A549 (cell line): Measurements from ENCODE around the gene PTPRD.

ENCODE experiments used
- BHLHE40 ChIP-seq: IDR thresholded peaks from 2 replicates; pipeline ENCODE4 v1.6.1; 2012; ENCODE audit warnings: low read depth, low read length, inconsistent platforms
- CHD2 ChIP-seq: fragments of 150-350 bp; IDR thresholded peaks from 2 replicates; pipeline ENCODE4 v1.6.1; 2014; ENCODE audit warnings: low read length; ENCODE audit not compliant: partially characterized antibody
- EHMT2 ChIP-seq: fragments of 200-600 bp; sonication (generic); IDR thresholded peaks from 2 replicates; pipeline ENCODE4 v1.6.1; 2016; ENCODE audit warnings: antibody characterized with exemption, low read depth, mild to moderate bottlenecking, moderate library complexity
- EP300 ChIP-seq, 2 experiments: fragments of >200 bp; sonication (Bioruptor Twin); formaldehyde crosslinking; IDR thresholded peaks; 2 replicates in 1 of 2; 3 replicates in 1 of 2; pipeline ENCODE4 v1.6.1; 2016 to 2017
- FOSL2 ChIP-seq, 2 experiments: fragments of 450-650 bp in 1 of 2; fragments of >200 bp in 1 of 2; sonication (Bioruptor Twin) in 1 of 2; formaldehyde crosslinking; IDR thresholded peaks; 2 replicates each; pipeline versions ENCODE4 v1.5.0 to v1.6.1; 2016 to 2020; ENCODE audit warnings: mild to moderate bottlenecking in 1 of 2, moderate library complexity in 1 of 2
- HDAC2 ChIP-seq: fragments of 200-600 bp; sonication (generic); IDR thresholded peaks from 2 replicates; pipeline ENCODE4 v1.6.1; 2016
- HOXB5 ChIP-seq: fragments of 250-450 bp; sonication (Bioruptor Pico); IDR thresholded peaks from 2 replicates; pipeline ENCODE4 v1.5.0; 2020; ENCODE audit warnings: mild to moderate bottlenecking, moderate library complexity
- MAFK ChIP-seq: fragments of 450-650 bp; IDR thresholded peaks from 2 replicates; pipeline ENCODE4 v1.6.1; 2014; ENCODE audit not compliant: partially characterized antibody
- NR3C1 ChIP-seq: fragments of >200 bp; sonication (Bioruptor Twin); formaldehyde crosslinking; IDR thresholded peaks from 3 replicates; pipeline ENCODE4 v1.6.1; 2017
- POLR2A ChIP-seq: IDR thresholded peaks from 2 replicates; pipeline ENCODE4 v1.6.1; 2012; ENCODE audit warnings: mild to moderate bottlenecking, low read length
- ZFP36 ChIP-seq: fragments of 450-650 bp; IDR thresholded peaks from 2 replicates; pipeline ENCODE4 v1.6.1; 2014; ENCODE audit warnings: borderline replicate concordance; ENCODE audit not compliant: partially characterized antibody
- TF ChIP-seq, protein P1 (sequence below): fragments of >200 bp; sonication (Bioruptor Twin); formaldehyde crosslinking; IDR thresholded peaks from 3 replicates; pipeline ENCODE4 v1.5.1; 2016
- TF ChIP-seq, protein P2 (sequence below): IDR thresholded peaks from 2 replicates; pipeline ENCODE4 v1.6.1; 2012
- TF ChIP-seq, protein P3 (sequence below): fragments of 150-350 bp; IDR thresholded peaks from 2 replicates; pipeline ENCODE4 v1.6.1; 2014; ENCODE audit warnings: low read depth, mild to moderate bottlenecking, low read length

DNA sequence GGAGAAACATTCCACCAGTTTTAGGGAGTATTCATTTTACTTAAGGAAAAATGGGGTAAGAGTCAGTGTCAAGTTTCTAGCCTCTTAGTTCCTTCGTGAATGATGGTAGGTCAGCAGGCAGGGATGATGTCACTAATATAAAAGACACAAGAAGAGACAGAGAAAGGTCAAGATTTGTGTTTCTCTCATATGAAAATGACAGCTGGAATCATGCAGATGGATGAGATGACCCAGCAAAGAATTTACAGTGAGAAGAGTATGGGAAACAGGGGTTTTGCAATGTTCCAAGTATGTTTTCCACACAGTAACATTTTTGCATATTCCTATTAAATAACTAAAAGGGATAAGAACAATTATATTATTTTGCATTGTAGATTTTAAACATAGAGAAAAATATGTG, 2063.6 kb downstream of the PTPRD start:
- TF ChIP-seq HOXB5 (CRISPR knock-in tag) (no peak), EHMT2 (no peak), CHD2 (no peak), EP300 (IDR thresholded peaks at IDR 0.05) (no peak), ZFP36 (no peak), NR3C1 (no peak), BHLHE40 (no peak), POLR2A (no peak), FOSL2 (IDR thresholded peaks at IDR 0.05) (no peak), FOSL2 (CRISPR knock-in tag; IDR thresholded peaks at IDR 0.05) (no peak), HDAC2 (no peak), MAFK (no peak)
- TF ChIP-seq, protein P1, sequence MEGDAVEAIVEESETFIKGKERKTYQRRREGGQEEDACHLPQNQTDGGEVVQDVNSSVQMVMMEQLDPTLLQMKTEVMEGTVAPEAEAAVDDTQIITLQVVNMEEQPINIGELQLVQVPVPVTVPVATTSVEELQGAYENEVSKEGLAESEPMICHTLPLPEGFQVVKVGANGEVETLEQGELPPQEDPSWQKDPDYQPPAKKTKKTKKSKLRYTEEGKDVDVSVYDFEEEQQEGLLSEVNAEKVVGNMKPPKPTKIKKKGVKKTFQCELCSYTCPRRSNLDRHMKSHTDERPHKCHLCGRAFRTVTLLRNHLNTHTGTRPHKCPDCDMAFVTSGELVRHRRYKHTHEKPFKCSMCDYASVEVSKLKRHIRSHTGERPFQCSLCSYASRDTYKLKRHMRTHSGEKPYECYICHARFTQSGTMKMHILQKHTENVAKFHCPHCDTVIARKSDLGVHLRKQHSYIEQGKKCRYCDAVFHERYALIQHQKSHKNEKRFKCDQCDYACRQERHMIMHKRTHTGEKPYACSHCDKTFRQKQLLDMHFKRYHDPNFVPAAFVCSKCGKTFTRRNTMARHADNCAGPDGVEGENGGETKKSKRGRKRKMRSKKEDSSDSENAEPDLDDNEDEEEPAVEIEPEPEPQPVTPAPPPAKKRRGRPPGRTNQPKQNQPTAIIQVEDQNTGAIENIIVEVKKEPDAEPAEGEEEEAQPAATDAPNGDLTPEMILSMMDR, result no peak
- TF ChIP-seq, protein P2, sequence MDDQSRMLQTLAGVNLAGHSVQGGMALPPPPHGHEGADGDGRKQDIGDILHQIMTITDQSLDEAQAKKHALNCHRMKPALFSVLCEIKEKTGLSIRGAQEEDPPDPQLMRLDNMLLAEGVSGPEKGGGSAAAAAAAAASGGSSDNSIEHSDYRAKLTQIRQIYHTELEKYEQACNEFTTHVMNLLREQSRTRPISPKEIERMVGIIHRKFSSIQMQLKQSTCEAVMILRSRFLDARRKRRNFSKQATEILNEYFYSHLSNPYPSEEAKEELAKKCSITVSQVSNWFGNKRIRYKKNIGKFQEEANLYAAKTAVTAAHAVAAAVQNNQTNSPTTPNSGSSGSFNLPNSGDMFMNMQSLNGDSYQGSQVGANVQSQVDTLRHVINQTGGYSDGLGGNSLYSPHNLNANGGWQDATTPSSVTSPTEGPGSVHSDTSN, result no peak
- TF ChIP-seq, protein P3, sequence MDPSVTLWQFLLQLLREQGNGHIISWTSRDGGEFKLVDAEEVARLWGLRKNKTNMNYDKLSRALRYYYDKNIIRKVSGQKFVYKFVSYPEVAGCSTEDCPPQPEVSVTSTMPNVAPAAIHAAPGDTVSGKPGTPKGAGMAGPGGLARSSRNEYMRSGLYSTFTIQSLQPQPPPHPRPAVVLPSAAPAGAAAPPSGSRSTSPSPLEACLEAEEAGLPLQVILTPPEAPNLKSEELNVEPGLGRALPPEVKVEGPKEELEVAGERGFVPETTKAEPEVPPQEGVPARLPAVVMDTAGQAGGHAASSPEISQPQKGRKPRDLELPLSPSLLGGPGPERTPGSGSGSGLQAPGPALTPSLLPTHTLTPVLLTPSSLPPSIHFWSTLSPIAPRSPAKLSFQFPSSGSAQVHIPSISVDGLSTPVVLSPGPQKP, result no peak
